NCI-H82 treated with DMSO at 0.1 percent for 48 hours (cell line): ENCODE data around the gene BMPER.
"Not testable (repeated sequence)": the region's sequence is repeated elsewhere in the genome, so short reads cannot be mapped to it uniquely, and the experiment has no call there.

ENCODE experiments used
- DNase-seq: peaks from one replicate; lab custom pipeline; 2025; ENCODE audit not compliant: unreplicated experiment; lab: John Stamatoyannopoulos, UW

BMPER gene

GRCh38 chr7:34165927-34166550 lies 260.7 kb downstream of the BMPER start:
- DNase-seq, result peak; percentile 5

GRCh38 chr7:34168013-34168412 lies 262.7 kb downstream of the BMPER start:
- no peak for DNase-seq

GRCh38 chr7:34174688-34175616 lies 269.6 kb downstream of the BMPER start:
- not testable (repeated sequence) for DNase-seq

GRCh38 chr7:34175837-34176236 lies 270.5 kb downstream of the BMPER start:
- no peak for DNase-seq

- DNase-seq, result no peak
These were observed 272.1 kb downstream of the BMPER start for GRCh38 chr7:34177476-34177875.

GRCh38 chr7:34181271-34181958 lies 276.1 kb downstream of the BMPER start:
- DNase-seq, result no peak

GRCh38 chr7:34184466-34184865 lies 279.1 kb downstream of the BMPER start:
- DNase-seq, result no peak

- no peak for DNase-seq
These were observed 282.5 kb downstream of the BMPER start for GRCh38 chr7:34187798-34188307.

- peak; percentile 35 for DNase-seq
These were observed 283.7 kb downstream of the BMPER start for GRCh38 chr7:34189031-34189430.

GRCh38 chr7:34190299-34190698 lies 285.0 kb downstream of the BMPER start:
- DNase-seq, result no peak

GRCh38 chr7:34191162-34191561 lies 285.8 kb downstream of the BMPER start:
- no peak for DNase-seq

GRCh38 chr7:34191771-34192479 lies 286.6 kb downstream of the BMPER start:
- no peak for DNase-seq

- no peak for DNase-seq
These were observed 287.6 kb downstream of the BMPER start for GRCh38 chr7:34192906-34193305.

GRCh38 chr7:34198231-34198641 lies 292.9 kb downstream of the BMPER start:
- DNase-seq, result no peak
